NB4 (cell line): ENCODE data around the gene MTX1.

Experiments
- CTCF ChIP-seq: IDR thresholded peaks from one replicate; pipeline ENCODE4 v1.5.1; 2012; ENCODE audit warnings: low read depth, low read length
- MAX ChIP-seq: IDR thresholded peaks from 2 replicates; pipeline ENCODE4 v1.6.1; 2011; ENCODE audit warnings: low read depth, low read length
- MYC ChIP-seq: IDR thresholded peaks from 2 replicates; pipeline ENCODE4 v1.6.1; 2011; ENCODE audit warnings: low read depth, low read length
- POLR2A ChIP-seq: IDR thresholded peaks from 2 replicates; pipeline ENCODE4 v1.6.1; 2011; ENCODE audit warnings: mild to moderate bottlenecking; ENCODE audit not compliant: insufficient read length; ENCODE audit errors: extremely low read depth

DNA sequence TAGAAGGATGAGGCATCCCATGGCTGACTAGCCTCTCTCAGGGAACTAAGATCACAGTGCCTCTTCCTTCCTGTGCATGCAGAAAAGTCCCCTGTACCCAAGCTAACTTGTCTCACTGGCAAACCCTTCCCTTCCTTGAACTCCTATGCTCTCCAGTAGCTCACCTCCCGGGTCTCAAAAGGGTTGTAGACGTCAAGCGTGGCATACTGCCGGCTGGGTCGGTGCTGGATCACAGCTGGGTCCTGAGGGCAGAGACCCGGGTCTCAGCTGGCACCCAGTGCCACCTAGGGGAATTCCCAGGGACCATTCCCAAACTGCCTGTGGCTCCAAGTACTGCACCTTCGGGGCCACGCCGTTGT, 53.0 kb downstream of the MTX1 start:
- TF ChIP-seq POLR2A (no peak), MAX (no peak), CTCF (no peak), MYC (no peak)
